ENCODE data around the gene SPIN1. TPM values are rescaled to one million over a fixed set of nuclear protein-coding genes. Genes with fewer than 3 reads are reported as not detected.

The SPIN1 gene
- polyA plus RNA-seq, 5 donors, result 118 to 179 (median 152) TPM

- DNase-seq, result no peak
Observed at GRCh38 chr9:88481933-88482332, 93.7 kb downstream of the SPIN1 start.

DNA sequence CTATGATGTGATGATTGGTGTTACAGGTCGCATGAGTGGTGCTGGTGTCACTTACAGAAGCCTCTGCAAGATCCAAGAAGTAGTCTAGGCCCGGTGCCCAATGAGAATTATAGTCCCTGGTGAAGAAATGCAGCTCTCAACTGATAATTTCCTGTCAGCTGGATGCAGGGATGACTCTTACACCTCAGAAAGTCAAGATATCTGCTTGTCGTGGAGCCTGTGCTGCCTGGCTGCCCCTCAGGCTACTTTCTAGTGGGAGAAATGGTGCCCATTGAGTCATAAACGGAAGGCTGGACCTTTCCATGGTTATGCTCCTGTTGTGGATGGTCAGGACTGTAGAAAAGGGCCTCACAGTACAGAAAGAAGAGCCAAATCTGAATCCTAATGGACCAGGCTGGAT is 99.9 kb downstream of the SPIN1 start:
- no peak for DNase-seq

DNA sequence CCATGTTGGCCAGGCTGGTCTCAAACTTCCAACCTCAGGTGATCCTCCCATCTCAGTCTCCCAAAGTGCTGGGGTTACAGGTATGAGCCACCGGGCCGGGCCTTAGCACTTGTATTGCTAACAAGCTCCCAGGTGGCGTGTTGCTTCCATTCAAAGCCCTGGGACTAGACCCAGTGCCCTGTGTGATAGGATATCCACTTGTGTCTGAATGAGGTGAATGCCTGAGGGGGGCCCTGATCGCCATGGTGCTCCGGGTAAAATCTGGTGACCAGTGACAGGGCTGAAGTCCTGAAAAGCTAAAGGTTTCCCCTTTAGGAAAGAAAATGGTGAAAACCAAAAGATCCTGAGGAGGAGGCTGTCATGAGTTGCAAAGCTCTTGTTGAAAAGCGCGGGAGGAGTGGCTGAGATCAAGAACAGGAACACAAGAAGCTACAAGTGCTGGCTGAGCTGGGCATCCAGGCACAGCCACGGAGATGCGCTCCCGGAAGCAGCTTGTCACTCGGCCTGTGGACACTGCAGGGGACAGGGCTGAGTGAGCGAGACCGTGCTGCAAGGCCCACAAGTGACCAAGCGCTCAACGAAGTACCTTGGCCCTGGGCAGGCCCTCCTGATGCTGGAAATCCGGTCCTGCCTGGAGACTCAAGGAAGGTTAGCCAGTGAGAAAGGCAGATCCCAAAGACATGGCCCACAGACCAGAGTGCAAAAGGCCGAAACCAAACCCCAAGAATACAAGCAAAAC is 106.9 kb downstream of the SPIN1 start:
- no peak for DNase-seq

DNA sequence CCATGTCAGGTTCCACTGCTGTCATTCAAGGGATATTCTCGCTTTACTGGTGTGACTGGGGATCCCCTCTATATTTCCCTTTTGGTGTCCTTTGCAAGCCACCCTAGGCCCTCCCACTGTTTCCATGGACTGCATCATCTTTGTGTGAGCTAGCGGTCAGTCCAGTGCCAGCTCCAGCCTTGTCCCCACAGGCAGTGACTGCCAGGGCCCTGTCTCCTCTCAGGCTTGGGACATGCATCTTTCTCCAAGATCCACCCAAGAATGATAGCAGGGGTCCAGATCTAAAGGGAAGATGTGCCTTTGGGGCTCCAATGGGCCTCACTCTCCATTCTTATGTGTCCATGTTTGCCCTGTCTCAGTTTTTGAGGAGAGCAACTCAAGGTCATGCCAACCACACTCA is 109.0 kb downstream of the SPIN1 start:
- DNase-seq, result no peak

- no peak for DNase-seq
Observed at GRCh38 chr9:88498880-88499279, 110.6 kb downstream of the SPIN1 start.

- no peak for DNase-seq
Observed at GRCh38 chr9:88501086-88501485, 112.8 kb downstream of the SPIN1 start.

- no peak for DNase-seq
Observed at GRCh38 chr9:88502552-88503034, 114.3 kb downstream of the SPIN1 start.

GRCh38 chr9:88503081-88503844 is 115.0 kb downstream of the SPIN1 start:
- no peak for DNase-seq

DNA sequence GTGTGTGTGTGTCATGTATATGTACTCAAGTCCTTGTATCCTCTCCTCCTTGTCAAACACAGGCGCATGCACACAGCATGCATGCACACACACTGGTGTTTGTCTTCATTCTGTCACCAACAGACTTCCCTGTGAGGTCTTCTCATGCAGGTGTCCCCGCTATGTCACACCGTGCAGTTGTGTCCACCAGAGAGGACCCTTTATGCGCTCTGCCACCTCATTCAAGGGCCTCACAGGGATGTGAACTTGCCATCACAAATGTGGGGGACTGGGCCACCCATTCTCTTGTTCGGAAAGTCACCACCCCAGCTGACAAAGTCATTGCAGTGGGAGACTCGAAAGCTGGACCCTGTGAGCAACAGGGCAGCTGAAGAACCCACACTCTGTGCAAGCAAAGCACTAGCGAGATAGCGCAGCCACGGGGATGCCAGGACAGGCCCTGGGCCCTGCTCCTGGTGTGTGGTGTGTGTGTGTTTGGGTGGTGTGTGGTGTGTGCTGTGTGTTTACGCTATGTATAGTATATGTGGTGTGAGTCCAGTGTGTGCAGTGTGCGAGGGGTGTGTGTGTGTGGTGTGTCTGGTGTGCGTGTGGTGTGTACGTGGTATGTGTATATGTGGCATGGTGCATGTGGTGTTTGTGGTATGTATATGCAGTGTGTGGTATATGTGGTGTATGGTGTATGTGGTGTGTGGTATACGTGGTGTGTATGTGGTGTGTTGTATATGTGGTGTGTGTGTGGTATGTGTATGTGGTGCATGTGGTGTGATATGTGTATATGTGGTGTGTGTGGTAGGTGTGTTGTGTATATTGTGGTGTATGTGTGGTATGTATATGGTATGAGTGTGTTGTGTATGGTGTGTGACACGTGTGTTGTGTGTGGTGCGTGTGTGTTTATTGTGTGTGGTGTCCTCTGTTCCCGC is 115.9 kb downstream of the SPIN1 start:
- no peak for DNase-seq

DNA sequence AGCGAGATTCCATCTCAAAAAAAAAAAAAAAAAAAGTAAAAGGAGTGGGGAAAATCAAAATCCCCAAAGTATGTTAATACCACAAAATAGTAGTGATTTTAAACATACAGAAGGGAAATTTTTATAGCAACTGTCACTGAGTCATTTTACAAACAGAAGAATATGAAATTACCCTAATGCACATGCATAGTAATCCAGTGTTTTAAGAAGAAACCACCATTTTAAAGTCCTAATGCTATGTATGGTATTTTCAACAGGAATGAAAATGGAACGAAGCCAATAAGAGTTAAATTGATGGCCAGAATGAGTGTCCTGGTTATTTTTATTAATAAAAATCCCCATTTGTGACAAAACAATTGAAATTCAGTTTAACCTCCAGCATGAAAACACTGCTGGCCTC is 120.1 kb downstream of the SPIN1 start:
- no peak for DNase-seq

DNA sequence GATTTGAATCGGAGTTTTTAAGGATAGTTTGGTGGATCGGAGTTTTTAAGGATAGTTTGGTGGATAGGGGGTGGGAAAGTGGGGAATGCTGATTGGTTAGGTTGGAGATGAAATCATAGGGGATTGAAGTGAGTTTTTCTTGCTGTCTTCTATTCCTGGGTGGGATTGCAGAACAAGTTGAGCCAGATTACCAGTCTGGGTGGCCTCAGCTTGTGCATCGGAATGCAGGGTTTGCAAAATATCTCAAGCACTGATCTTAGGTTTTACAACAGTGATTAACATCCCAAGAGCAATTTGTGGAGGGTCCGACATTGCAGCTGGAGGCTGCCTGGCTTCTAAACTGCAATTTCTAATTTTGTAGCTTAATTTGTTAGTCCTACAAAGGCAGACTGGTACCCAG is 123.7 kb downstream of the SPIN1 start:
- DNase-seq, result no peak

- DNase-seq, result no peak
Observed at GRCh38 chr9:88514247-88514646, 126.0 kb downstream of the SPIN1 start.

- DNase-seq, result no peak
Observed at GRCh38 chr9:88521308-88521707, 133.1 kb downstream of the SPIN1 start.

DNA sequence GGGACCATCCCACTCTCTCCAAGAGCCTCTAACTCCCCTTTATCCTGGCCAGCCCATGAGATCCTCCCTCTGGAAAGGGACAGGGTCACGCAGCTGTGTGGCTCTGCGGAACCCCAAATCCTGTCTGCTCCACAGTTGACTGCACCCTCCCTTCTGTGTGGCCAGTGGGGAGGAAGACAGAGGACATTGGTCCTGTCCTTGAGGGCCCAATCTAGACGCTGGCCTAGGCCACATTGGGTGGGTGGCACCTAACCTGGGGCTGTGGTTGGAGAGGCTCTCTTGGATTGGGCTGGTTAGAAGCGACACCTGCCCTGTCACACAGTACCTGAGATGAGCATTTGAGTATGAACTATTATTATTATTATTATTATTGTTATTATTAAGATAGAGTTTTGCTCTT is 134.1 kb downstream of the SPIN1 start:
- DNase-seq, result no peak

GRCh38 chr9:88523056-88523455 is 134.8 kb downstream of the SPIN1 start:
- DNase-seq, result no peak

DNA sequence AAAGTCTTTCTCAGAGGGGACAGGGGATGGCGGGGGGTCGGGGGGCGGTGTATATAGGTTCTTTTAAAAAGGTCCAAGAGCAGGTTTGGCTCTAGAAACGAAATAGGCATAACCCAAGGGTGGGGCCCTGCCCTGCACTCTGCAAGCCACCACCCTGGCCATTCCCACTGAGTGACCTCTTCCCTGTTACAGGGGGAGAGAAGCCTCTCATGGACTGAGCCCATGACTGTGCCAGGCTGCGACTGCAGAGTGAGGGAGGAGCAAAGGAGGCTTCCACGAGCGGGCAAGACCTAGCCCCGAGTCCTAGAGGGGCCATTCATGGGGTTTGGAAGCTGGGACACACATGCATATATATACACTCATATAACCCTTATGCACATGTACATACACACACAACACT is 136.7 kb downstream of the SPIN1 start:
- no peak for DNase-seq

DNA sequence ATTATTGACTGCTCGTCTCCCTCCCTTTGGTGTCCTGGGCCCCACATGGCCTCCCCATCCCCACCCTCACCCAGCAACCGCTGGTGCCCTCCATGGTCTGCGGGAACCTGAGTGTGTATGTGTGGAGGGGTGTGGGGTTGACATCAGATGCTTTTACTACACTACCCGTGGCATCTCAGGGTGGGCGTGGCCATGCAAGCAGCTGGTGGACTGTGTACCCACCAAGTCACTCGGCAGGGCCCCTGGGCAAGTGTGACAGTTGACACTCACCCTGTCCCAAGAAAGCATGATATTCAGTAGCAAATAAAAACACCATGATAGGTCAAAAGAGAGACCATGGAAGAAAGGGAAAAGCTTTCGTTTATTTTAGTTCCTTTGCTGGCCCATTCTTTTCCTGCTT is 139.4 kb downstream of the SPIN1 start:
- DNase-seq, result no peak

Other genes with a start within 250 kb of the SPIN1 start
- under 1 TPM in 3 of 5 donors, not detected in 2; 0.05 to 0.07 (median 0.07) TPM for gene SPATA31C2, start 250.0 kb upstream of the SPIN1 start, polyA plus RNA-seq (ENCODE audit: insufficient read depth in 1 of 5, insufficient read length in 5 of 5, low replicate concordance in 1 of 5)
- gene NXNL2, start 146.7 kb downstream of the SPIN1 start, polyA plus RNA-seq (ENCODE audit: insufficient read depth in 1 of 5, insufficient read length in 5 of 5, low replicate concordance in 1 of 5), result 1 to 10 TPM in 1 of 5 donors, under 1 TPM in 4; 0.55 to 1.2 (median 0.95) TPM